SIG-M5 (cell line): Measurements from ENCODE around the gene CDX2.
"Not testable (repeated sequence)": the region's sequence is repeated elsewhere in the genome, so short reads cannot be mapped to it uniquely, and the experiment has no call there.

Experiments used
- DNase-seq: peaks from one replicate; lab custom pipeline; 2025; lab: John Stamatoyannopoulos, UW

Gene CDX2, protein sequence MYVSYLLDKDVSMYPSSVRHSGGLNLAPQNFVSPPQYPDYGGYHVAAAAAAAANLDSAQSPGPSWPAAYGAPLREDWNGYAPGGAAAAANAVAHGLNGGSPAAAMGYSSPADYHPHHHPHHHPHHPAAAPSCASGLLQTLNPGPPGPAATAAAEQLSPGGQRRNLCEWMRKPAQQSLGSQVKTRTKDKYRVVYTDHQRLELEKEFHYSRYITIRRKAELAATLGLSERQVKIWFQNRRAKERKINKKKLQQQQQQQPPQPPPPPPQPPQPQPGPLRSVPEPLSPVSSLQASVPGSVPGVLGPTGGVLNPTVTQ

GRCh38 chr13:27969082-27969865 is at the start of gene CDX2:
TSS of gene CDX2 (minus strand) at chr13:27969315. CDS start at chr13:27969006, 309 bp downstream.
- DNase-seq: no peak

- no peak for DNase-seq
Observed at GRCh38 chr13:28014301-28014700, 45.2 kb upstream of the CDX2 start.

DNA sequence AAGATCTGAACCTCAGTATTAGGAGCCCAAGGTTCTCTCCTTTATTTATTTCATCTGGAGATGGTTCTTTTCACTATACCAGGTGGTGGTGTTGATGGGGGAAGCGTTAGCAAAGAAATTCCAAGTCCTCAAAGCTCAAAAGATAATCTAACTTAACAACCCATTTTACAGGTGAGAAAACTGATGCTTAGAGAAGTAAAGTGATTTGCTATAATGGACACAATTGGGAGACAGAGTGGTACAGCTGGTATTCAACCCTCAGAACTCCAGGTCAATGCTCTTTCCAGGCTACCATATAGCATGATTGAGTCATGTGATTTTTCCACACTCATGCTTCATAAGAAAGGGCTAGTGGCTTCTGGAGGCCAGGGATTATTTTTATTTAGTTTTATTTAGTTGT is 44.4 kb upstream of the CDX2 start:
- DNase-seq: no peak

DNA sequence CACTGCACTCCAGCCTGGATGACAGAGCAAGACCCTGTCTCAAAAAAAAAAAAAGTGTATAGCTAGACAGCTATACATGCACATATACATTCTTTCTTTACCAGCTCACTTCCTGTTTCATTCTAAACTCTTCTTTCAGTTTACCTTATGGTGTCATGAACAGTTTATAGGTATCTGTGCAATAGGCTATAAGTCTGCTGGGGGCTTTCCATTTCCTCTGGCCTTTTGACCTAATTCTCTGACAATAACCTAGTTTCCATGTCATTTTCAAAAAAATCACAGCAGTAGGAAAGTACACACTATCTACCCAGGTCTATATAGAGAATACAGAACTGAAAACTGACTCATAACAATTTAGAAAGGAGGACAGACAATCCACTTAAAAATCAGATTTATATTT is 43.8 kb upstream of the CDX2 start:
- DNase-seq: no peak

DNA sequence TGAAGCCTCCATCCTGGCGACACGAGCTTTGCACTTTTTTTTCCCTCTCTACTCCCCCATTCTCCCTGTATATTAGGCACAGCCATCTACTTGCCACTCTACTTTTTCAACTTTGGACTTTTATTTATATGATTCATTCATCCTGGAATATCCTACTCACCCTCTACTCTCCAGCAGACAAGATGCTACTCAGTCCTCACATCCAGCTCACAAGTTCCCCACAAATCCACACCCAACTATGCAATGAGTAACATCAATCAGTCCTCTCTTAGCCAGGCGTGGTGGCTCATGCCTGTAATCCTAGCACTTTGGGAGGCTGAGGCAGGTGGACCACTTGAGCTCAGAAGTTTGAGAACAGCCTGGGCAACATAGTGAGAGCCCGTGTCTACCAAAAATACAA is 43.3 kb upstream of the CDX2 start:
- DNase-seq: no peak

DNA sequence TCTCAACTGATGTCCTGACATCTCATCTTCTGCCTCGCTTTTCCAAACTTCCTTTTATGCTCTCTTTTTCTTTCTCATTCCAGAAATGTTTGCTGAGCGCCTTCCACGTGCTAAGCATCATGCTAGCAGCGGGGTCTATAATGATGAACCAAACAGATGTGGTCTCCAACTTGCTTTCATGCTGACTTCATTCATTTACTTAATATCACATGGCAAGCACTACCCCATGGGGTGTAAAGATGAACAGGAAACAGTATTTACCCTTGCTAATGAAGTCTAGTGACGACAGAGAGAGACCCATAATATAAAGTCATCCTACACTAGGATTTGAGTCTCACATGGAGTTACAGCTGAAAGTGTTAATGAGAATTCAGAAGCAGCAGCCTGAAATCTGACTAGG is 40.9 kb upstream of the CDX2 start:
- no peak for DNase-seq

DNA sequence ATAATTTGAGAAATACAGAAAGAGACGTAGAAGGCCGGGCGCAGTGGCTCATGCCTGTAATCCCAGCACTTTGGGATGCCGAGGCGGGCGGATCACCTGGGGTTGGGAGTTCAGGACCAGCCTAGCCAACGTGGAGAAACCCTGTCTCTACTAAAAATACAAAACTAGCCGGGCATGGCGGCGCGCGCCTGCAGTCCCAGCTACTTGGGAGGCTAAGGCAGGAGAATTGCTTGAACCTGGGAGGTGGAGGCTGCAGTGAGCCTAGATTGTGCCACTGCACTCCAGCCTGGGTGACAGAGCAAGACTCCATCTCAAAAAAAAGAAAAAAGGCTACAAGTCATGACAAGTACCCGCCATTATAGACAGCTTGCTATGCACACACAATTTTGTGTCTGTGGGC is 35.9 kb upstream of the CDX2 start:
- not testable (repeated sequence) for DNase-seq

GRCh38 chr13:28002886-28003698 is 34.0 kb upstream of the CDX2 start:
- no peak for DNase-seq

DNA sequence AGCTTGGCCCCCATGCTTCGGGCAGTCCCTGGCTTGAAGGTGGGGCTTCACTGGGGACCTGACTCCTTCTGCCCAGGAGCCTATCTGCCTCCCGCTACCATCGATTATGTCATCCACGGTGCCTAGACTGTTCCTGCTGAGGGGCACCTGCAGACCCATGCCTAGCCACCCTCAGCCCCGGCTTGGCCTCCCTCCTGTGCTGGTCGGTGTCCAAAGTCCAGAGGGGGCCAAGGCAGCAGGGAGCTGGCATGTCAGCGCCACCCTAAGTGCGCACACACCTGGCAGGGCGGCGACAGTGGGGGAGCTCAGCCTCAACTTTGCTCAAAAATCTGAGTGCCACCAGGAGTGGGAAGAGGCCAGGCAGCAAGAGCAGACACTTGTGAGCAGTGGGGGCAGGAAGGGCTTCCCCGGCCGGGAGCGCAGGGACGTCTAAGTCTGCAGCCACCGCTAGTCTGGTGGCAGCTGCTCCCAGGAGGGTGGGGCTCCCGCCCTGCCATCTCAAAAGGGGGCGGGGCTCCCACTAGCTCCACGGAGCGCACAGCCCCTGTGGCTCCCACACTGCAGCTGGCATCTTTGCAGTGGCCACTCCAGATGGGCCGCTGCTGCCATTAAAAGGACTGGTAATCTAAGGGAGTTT is 32.8 kb upstream of the CDX2 start:
- no peak for DNase-seq

GRCh38 chr13:28001049-28001448 is 31.9 kb upstream of the CDX2 start:
- DNase-seq: no peak

- no peak for DNase-seq
Observed at GRCh38 chr13:28000567-28000966, 31.5 kb upstream of the CDX2 start.

DNA sequence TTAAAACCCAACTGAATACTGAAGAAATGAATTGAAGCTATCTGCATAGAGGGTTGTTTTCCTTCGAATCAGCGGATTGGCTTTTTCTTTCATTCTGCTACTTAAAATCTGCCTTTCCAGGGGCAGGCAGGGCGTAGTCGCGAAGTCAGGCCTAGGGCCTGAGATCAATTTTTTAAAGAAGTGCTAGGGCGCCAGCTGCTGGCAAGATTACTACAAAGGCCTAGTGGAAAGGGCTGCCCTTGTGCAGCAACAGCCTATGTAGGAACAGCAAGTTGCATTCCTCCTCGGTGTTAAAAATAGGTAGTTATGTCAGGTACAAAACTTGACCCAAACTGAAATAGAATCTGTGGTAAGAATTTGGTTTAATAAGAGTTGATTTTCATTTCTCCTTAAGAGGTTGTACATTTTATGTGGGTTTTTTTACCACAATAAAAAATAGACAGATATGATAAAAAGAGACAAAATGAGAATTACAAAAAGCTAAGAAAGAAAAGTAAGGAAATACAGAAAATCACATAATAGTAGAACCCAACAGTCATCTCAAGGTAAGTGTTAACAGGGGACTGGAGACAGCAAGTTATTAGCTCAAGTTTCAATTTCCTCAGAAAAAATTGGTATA is 28.9 kb upstream of the CDX2 start:
- no peak for DNase-seq

DNA sequence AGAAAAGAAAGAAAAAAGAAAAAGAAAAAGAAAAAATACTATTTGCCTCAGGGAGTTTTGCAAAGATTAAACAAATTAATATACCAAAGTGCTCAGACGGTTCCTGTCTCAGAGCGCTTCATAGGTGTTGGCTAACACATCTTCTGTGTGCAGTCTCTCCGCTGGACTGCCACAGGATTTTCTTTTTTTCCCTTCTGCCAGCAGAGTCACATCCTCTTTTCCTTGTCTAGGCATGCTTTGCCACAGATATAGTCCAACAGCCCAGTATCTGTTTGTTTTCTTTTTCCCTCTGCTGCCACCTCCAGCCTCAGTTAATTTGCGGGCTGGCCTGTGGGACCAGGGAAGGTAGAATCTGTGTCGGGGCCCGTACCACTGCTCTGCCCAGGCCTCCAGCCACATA is 22.8 kb upstream of the CDX2 start:
- no peak for DNase-seq

GRCh38 chr13:27988520-27988919 is 19.4 kb upstream of the CDX2 start, which contains the start of gene URAD:
TSS of gene URAD (minus strand) at chr13:27988693. CDS start at chr13:27988637, 56 bp downstream.
- DNase-seq: no peak

GRCh38 chr13:27985600-27985999 is 16.5 kb upstream of the CDX2 start:
- DNase-seq: no peak

DNA sequence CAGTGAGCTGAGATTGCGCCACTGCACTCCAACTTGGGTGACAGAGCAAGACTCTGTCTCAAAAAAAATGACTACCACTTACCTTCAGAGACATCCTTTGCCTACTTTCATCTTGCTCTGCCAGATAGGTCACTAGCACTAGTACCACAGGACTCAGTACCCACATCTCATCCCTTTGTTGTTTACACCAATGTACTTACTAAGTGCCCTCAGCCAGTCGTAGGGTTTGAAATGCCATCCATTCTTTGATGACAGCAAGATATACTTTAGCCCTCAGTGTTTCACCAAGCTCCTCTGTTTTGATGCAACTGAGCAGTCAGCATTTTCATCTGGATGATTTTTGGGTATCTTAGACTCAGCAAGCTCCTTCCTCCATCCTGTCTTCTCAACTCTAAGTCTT is 13.2 kb upstream of the CDX2 start:
- DNase-seq: no peak

DNA sequence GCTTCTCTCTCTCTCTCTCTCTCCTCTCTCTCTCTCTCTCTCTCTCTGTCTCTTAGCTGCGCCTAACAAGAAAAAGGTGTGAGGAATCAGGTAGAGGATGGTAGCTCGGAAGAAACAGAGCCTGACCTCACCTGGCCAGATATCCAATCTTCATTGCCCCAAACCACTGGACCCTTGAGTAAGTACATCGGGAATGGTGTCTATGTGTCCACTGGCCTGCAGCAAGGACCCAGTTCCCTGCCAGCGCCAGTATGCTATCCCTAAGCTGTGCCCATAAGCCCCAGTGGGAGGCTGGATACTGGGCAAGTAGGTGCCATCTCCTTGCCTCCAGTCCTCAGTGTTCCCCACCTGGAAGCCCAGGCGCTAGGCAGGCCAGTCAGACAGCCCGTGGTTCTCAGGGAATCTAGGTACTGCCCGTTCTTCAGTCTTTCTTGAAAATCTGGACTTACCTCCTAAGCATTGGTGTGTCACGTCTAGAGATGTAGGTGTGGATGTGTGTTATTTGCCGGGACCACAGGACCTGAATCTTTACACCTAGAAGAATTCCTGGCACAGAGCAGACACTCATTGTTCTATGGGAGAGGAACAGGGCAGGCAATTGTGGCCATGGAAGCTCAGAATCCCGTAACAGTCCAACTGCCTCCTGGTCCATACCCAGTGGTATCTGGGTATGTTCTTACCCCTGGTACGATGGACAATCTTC is 12.0 kb upstream of the CDX2 start:
- no peak for DNase-seq

GRCh38 chr13:27980280-27980998 is 11.3 kb upstream of the CDX2 start:
- no peak for DNase-seq

DNA sequence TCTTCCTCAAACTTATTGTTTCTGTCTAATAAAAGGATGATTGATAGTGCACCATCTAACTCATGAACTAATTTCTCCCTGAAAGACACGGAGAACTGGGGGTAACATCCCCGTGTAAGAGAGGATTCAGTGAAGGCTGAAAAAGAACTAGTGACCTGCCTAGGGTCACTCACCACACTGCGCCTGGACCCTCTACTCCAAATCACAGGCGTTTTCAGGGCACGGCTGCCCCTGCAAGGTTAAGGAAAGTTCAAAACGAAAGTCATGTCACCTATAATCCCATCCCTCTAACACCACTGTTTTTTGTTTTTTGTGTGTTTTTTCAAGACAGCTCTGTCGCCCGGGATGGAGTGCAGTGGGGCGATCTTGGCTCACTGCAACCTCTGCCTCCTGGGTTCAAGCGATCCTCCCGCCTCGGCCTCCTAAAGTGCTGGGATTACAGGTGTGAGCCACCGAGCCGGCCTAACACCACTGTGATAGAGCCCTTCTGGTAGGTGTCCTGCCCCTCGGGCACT is 10.7 kb upstream of the CDX2 start:
- DNase-seq: no peak

DNA sequence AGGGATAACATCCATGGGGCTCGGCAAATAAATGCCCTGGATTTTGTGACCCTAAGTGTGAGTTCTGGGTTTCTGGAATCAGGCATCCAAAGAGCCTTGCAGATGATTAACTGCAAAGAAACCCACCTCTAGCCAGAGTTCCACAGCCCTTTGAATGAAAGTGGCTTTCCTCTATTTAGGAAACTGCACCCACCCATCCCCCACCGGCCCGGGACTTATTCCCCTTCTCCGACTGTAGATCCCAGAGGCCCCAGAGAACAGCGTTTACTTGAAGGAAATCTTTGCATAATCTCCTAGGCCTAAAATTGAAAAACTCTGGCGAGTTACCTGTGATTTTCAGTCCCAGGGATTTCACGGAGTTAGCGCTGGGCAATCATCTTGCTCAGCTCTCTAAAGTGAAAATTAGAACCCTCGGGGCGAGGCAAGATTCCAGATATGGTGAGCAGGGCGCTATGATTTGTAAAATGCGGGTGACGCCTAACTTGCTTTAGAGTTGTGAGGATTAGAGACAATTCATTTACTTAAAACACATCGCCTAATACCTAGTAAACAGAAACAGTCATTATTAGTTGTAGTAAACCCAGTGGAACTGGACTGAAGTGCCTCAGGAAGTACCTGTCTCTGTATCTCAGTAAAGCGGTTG is 10.0 kb upstream of the CDX2 start:
- no peak for DNase-seq
